HG03060 (cell line): ENCODE results near the gene FBXL22.
"Not testable (repeated sequence)": the region's sequence is repeated elsewhere in the genome, so short reads cannot be mapped to it uniquely, and the experiment has no call there.

Source experiments
- ATAC-seq: cut with Tn5 transposase; IDR thresholded peaks from one replicate; pipeline ENCODE4 v1.9.1; 2021; ENCODE audit warnings: low read depth, moderate number of reproducible peaks; ENCODE audit not compliant: unreplicated experiment

FBXL22 gene

GRCh38 chr15:63610209-63610841, 13.1 kb downstream of the FBXL22 start:
- ATAC-seq: peak; percentile 55

- ATAC-seq: no peak
Observed at GRCh38 chr15:63611177-63611576, 14.0 kb downstream of the FBXL22 start.

GRCh38 chr15:63612300-63612699, 15.1 kb downstream of the FBXL22 start:
- ATAC-seq: no peak

DNA sequence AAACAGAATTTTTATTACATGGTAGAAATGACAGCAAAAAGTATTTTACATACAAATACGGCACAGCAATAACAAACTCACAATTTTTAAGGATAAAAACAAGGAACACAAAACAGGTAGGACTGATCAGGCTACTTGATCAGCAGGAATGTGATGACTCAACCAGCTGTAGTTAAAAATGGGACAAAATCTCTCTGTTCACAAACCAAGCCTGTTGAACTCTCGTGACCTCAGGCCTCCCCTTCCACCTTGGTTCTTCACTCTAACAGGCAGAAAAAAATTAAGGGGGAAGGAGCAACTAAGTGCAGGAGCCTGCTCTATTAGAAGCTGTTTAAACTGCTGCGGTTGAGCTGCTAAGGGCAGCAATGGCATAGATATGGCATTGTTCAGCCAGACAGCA, 18.7 kb downstream of the FBXL22 start:
- ATAC-seq: no peak

DNA sequence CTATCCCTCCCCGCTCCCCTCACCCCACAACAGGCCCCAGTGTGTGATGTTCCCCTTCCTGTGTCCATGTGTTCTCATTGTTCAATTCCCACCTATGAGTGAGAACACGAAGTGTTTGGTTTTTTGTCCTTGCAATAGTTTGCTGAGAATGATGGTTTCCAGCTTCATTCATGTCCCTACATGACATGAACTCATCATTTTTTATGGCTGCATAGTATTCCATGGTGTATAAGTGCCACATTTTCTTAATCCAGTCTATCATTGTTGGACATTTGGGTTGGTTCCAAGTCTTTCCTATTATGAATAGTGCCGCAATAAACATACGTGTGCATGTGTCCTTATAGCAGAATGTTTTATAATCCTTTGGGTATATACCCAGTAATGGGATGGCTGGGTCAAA, 20.0 kb downstream of the FBXL22 start:
- not testable (repeated sequence) for ATAC-seq

DNA sequence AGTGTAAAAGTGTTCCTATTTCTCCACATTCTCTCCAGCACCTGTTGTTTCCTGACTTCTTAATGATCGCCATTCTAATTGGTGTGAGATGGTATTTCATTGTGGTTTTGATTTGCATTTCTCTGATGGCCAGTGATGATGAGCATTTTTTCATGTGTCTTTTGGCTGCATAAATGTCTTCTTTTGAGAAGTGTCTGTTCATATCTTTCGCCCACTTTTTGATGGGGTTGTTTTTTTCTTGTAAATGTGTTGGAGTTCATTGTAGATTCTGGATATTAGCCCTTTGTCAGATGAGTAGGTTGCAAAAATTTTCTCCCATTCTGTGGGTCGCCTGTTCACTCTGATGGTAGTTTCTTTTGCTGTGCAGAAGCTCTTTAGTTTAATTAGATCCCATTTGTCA, 20.4 kb downstream of the FBXL22 start:
- not testable (repeated sequence) for ATAC-seq

GRCh38 chr15:63620760-63621159, 23.6 kb downstream of the FBXL22 start:
- ATAC-seq: not testable (repeated sequence)

- no peak for ATAC-seq
Observed at GRCh38 chr15:63623232-63623969, 26.2 kb downstream of the FBXL22 start.

GRCh38 chr15:63626955-63627354, 29.8 kb downstream of the FBXL22 start:
- no peak for ATAC-seq

- ATAC-seq: no peak
Observed at GRCh38 chr15:63628123-63628822, 31.1 kb downstream of the FBXL22 start.

- no peak for ATAC-seq
Observed at GRCh38 chr15:63630036-63630751, 33.0 kb downstream of the FBXL22 start.

DNA sequence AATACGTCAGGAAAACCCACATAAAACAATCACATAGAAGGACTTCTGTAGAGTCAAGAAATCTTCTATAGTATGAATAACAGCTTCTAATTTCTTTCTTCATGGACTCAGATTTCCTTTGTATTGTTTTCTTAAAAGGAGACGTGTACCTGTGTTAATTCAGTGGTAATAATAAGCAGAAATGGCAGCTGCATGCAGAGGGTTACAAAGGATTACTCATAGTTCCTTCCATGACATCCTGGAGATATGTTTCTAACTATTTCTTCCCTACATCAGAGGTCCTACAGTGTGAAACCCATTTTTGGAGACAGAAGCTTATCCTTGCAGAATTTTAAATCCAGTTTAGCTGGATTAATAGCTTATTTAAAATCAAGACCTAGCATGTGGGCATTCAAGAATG, 36.1 kb downstream of the FBXL22 start:
- ATAC-seq: no peak

DNA sequence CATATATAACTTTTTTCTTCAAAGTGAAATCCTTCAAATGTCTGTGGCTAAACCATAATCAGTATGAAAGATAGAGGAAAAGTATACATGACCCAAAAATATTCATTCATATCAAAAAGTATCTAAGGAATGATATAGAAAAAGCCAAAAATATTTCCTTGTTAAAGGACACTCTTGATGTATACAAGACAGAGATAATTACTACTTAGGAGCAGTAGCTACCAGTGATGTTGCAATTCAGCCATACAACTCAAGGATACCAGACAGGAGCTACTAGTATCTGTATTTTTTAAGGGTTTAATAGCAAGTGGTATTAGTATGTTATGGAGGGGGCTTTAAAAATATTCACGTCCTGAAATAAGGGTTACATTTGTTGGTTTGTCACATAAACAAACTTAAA, 37.0 kb downstream of the FBXL22 start:
- no peak for ATAC-seq

- no peak for ATAC-seq
Observed at GRCh38 chr15:63636518-63637061, 39.4 kb downstream of the FBXL22 start.

DNA sequence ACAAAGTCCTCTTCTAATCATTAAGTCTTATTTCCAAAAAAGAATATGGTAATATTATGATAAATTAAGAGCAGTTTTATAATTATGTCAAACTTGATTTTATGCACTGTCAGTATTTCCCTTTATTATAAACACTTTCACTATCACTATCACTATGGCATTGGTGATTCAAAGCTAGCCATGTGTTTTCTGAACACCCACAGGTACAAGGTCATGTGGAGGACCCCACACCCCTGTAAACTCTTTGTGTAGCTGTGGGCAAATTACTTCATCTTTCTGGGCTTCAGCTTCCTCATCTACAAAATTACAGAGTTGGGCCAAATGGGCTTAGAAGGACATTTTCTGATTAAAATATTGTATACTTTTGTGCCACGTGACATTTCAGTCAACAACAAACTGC, 41.7 kb downstream of the FBXL22 start:
- ATAC-seq: no peak

DNA sequence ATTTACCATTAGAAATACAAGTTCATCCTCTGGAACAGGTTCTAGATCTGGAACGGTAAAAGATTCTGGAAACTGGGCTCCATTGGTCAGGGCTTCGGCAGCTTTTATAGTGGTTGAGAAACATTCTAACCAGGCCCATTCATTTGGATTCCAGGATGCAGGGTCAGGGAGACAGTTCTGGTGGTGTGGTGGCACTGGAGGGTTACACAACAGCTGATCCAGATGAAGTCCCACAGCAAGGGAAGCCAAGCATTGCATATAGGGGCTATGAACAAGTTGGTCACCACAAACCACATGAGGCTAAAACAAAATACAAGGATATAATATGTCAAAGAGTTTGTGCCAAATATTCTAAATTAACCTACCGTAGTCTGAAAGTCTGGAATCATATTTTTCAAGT, 43.0 kb downstream of the FBXL22 start:
- ATAC-seq: no peak
